ENCODE data around the gene PRSS50. TPM values are rescaled to one million over a fixed set of nuclear protein-coding genes. Genes with fewer than 3 reads are reported as not detected.

PRSS50 gene
- total RNA-seq, 1 donor from 2014 or later: 1.6 TPM

GRCh38 chr3:46725621-46726314 is 8.1 kb upstream of the PRSS50 start:
- DNase-seq (ENCODE audit: low spot score): no peak

GRCh38 chr3:46724424-46724823 is 6.8 kb upstream of the PRSS50 start:
- no peak for DNase-seq (ENCODE audit: low spot score)

GRCh38 chr3:46722443-46722842 is 4.8 kb upstream of the PRSS50 start:
- DNase-seq (ENCODE audit: low spot score): no peak

GRCh38 chr3:46721009-46721408 is 3.3 kb upstream of the PRSS50 start:
- no peak for DNase-seq (ENCODE audit: low spot score)

- no peak for DNase-seq (ENCODE audit: low spot score)
These were observed 2.1 kb upstream of the PRSS50 start for GRCh38 chr3:46719735-46720271.

- no peak for DNase-seq (ENCODE audit: low spot score)
These were observed 1.4 kb upstream of the PRSS50 start for GRCh38 chr3:46719044-46719565.

- DNase-seq (ENCODE audit: low spot score): no peak
These were observed 918 bp downstream of the PRSS50 start for GRCh38 chr3:46716461-46717441.

- peak; percentile 37 for DNase-seq (ENCODE audit: low spot score)
These were observed 2.0 kb downstream of the PRSS50 start for GRCh38 chr3:46715507-46716175.

- DNase-seq (ENCODE audit: low spot score): peak; percentile 26
These were observed 2.8 kb downstream of the PRSS50 start for GRCh38 chr3:46714728-46715506.

- peak; percentile 59 for DNase-seq (ENCODE audit: low spot score)
These were observed 3.6 kb downstream of the PRSS50 start for GRCh38 chr3:46713898-46714552.

GRCh38 chr3:46713050-46713897 is 4.4 kb downstream of the PRSS50 start:
- peak; percentile 34 for DNase-seq (ENCODE audit: low spot score)

GRCh38 chr3:46712191-46713049 is 5.2 kb downstream of the PRSS50 start:
- DNase-seq (ENCODE audit: low spot score): peak; percentile 27

GRCh38 chr3:46711760-46712159 is 5.9 kb downstream of the PRSS50 start:
- no peak for DNase-seq (ENCODE audit: low spot score)

GRCh38 chr3:46711305-46711704 is 6.4 kb downstream of the PRSS50 start:
- DNase-seq (ENCODE audit: low spot score): no peak

GRCh38 chr3:46710671-46711295 is 6.9 kb downstream of the PRSS50 start:
- peak; percentile 17 for DNase-seq (ENCODE audit: low spot score)

GRCh38 chr3:46710229-46710628 is 7.4 kb downstream of the PRSS50 start:
- no peak for DNase-seq (ENCODE audit: low spot score)

GRCh38 chr3:46709721-46710120 is 7.9 kb downstream of the PRSS50 start:
- DNase-seq (ENCODE audit: low spot score): peak; percentile 32

GRCh38 chr3:46709157-46709654 is 8.5 kb downstream of the PRSS50 start:
- DNase-seq (ENCODE audit: low spot score): no peak
